MCF 10A (cell line): Measurements from ENCODE around the gene NFATC2IP. TPM values are rescaled to one million over a fixed set of nuclear protein-coding genes. Genes with fewer than 3 reads are reported as not detected.

Experiments used
- BruUV-seq: library from RNA; stranded (reverse); fragments of 400-500 nt; replicated peaks from 2 replicates; lab custom pipeline; 2021; lab: Mats Ljungman, UMichigan
- CTCF ChIA-PET: fragments of 300-600 bp; sonication (Branson Sonifier 250); formaldehyde crosslinking; extraction: SDS; loops from one replicate; lab custom pipeline; 2021; ENCODE audit warnings: antibody characterized with exemption, inconsistent platforms; lab: Yijun Ruan, JAX
- POLR2A ChIA-PET: fragments of 300-600, 350-650 bp; sonication (Branson Sonifier 250); formaldehyde crosslinking; extraction: SDS; loops from one replicate; lab custom pipeline; 2020; ENCODE audit warnings: antibody characterized with exemption, inconsistent platforms; lab: Yijun Ruan, JAX
- DNase-seq: peaks from one replicate; pipeline ENCODE4 v3.0.0-alpha.2; 2018; ENCODE audit not compliant: unreplicated experiment
- H3K27ac Mint-ChIP-seq: one replicate; pipeline ENCODE4 v1.8.0; 2022; ENCODE audit warnings: mild to moderate bottlenecking, low read depth, mixed read lengths; ENCODE audit not compliant: unreplicated experiment
- H3K27me3 Mint-ChIP-seq: one replicate; pipeline ENCODE4 v1.8.0; 2022; ENCODE audit warnings: mixed read lengths; ENCODE audit not compliant: insufficient read depth, unreplicated experiment
- H3K36me3 Mint-ChIP-seq: one replicate; pipeline ENCODE4 v1.8.0; 2022; ENCODE audit warnings: mild to moderate bottlenecking, moderate library complexity, mixed read lengths; ENCODE audit not compliant: insufficient read depth, unreplicated experiment
- H3K4me1 Mint-ChIP-seq: one replicate; pipeline ENCODE4 v1.8.0; 2022; ENCODE audit warnings: mixed read lengths; ENCODE audit not compliant: insufficient read depth, unreplicated experiment
- H3K4me3 Mint-ChIP-seq: one replicate; pipeline ENCODE4 v1.8.0; 2022; ENCODE audit warnings: mild to moderate bottlenecking, moderate library complexity, mixed read lengths; ENCODE audit not compliant: unreplicated experiment
- H3K9me3 Mint-ChIP-seq: one replicate; pipeline ENCODE4 v1.8.0; 2022; ENCODE audit warnings: mixed read lengths; ENCODE audit not compliant: unreplicated experiment
- intact Hi-C: fragments of 100-400 bp; cut with micrococcal nuclease; formaldehyde crosslinking; loops from 2 replicates; pipeline ENCODE4 v1.14.1; 2022
- total RNA-seq: library from RNA; stranded (reverse); gene quantifications from 2 replicates; pipeline ENCODE4 v1.2.3, GENCODE V29; 2022
- TF ChIP-seq, protein P1 (sequence below): fragments of 200-600 bp; IDR thresholded peaks from one replicate; pipeline ENCODE4 v1.8.0; 2022; ENCODE audit warnings: antibody characterized with exemption, mild to moderate bottlenecking; ENCODE audit not compliant: unreplicated experiment

The NFATC2IP gene
- total RNA-seq, 1 experiment from 2014 or later = 39.5 TPM

DNA sequence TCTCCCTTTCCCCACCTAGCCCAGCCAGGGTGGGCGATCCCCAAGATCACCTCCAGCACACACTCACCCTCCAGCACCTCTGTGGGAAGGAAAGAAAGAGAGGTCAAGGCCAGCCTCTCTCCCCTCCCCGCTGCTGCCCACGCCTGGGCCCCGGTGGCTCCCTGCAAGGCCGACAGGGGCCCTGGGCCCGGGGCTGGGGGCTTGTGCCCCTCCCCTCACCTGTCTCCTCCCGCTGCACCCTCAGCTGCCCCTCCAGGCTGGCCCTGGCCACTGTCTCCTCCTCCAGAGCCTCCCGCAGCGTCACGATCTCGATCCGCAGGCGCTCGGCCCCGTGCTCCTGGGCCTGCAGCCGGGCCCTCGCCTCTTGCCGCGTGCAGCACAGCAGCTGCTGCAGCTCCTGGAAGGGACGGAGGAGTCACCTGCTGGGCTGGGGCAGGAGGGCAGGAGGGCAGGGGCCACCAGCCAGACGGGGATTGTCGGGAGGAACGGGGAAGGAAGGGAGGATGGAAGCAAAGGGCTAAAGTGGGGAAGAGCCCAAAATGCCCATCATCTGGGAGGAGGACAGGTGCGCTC is 44.9 kb upstream of the NFATC2IP start:
- intact Hi-C loops = no loop called here
- H3K4me1 Mint-ChIP-seq = no peaks in the 10 kb centered on the region
- H3K36me3 Mint-ChIP-seq = peaks cover 5% of the 10 kb centered on the region
- no peak for DNase-seq
- H3K4me3 Mint-ChIP-seq = no peak overlapping the region
- CTCF ChIA-PET = no interaction called here
- no peak overlapping the region for H3K27ac Mint-ChIP-seq
- BruUV-seq = no TSS peak
- POLR2A ChIA-PET = no interaction called here
- TF ChIP-seq, protein P1, sequence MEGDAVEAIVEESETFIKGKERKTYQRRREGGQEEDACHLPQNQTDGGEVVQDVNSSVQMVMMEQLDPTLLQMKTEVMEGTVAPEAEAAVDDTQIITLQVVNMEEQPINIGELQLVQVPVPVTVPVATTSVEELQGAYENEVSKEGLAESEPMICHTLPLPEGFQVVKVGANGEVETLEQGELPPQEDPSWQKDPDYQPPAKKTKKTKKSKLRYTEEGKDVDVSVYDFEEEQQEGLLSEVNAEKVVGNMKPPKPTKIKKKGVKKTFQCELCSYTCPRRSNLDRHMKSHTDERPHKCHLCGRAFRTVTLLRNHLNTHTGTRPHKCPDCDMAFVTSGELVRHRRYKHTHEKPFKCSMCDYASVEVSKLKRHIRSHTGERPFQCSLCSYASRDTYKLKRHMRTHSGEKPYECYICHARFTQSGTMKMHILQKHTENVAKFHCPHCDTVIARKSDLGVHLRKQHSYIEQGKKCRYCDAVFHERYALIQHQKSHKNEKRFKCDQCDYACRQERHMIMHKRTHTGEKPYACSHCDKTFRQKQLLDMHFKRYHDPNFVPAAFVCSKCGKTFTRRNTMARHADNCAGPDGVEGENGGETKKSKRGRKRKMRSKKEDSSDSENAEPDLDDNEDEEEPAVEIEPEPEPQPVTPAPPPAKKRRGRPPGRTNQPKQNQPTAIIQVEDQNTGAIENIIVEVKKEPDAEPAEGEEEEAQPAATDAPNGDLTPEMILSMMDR = no peak
- H3K9me3 Mint-ChIP-seq = no peaks in the 10 kb centered on the region
- no peaks in the 10 kb centered on the region for H3K27me3 Mint-ChIP-seq

DNA sequence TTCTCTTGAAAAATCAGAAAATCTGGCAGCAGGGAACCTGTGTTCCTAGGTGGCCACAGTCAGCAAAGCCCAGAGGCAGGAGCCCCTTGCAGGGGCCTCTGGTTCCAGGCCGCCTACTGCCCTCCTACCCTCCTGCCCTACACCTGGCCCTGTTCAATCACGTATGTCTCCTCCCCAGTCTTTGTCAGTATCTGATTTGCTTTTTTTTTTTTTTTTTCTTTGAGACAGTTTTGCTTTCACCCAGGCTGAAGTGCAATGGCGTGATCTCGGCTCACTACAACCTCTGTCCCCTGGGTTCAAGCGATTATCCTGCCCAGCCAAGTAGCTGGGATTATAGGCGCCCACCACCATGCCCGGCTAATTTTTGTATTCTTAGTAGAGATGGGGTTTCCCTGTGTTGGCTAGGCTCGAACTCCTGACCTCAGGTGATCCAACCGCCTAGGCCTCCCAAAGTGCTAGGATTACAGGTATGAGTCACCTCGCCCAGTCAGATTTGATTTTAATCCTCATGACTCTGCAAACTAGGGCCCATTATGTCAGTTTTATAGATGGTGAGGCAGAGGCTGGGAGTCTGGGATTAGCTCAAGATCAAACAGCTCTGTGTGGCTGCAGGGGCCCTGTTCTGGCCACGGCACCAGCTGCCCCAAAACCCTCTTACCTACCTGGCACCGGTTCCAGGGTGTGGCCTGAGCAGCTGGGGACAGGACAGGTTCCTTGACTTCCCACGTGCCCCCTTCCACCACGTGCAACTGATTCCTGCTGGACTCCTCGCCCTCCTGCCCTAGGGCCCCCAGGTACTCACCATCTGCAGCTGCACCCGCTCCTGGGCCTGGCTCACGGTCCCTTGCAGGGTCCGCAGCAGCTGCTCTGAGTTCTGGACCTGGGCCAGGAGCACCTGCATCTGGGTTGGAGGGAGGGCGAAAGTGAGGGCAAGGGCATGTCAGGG is 40.4 kb upstream of the NFATC2IP start:
- CTCF ChIA-PET = interaction anchor here (0.6 to 1.3 kb wide), 2 partner anchors 13 kb away, joined by 3 to 4 read pairs; no protein-coding TSS in a partner anchor
- POLR2A ChIA-PET = no interaction called here
- no peaks in the 10 kb centered on the region for H3K27me3 Mint-ChIP-seq
- TF ChIP-seq, protein P1 = no peak
- H3K27ac Mint-ChIP-seq = no peak overlapping the region
- H3K36me3 Mint-ChIP-seq = peaks cover 12% of the 10 kb centered on the region
- intact Hi-C loops = no loop called here
- BruUV-seq = no TSS peak
- H3K4me1 Mint-ChIP-seq = no peaks in the 10 kb centered on the region
- no peaks in the 10 kb centered on the region for H3K9me3 Mint-ChIP-seq
- peak; percentile 12 for DNase-seq
- no peak overlapping the region for H3K4me3 Mint-ChIP-seq

DNA sequence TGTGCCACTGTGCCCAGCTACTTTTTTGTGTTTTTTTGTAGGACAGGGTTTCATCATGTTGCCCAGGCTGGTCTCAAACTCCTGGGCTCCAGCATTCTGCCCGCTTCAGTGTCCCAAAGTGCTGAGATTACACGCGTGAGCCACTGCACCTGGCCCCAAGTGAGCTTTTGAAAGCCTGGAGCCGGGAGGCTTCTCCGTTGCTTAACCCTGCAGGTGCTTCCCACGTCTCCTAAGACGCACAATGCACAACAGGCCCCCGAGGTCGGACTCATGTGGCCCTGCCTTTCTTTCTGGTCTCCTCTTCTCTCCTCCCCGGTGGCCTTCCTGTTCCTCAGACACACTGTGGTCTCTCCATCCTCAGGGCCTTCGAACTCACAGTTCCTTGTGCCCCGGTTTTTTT is 38.2 kb upstream of the NFATC2IP start:
- Mint-ChIP-seq H3K9me3 (no peaks in the 10 kb centered on the region), H3K27me3 (no peaks in the 10 kb centered on the region), H3K27ac (no peak overlapping the region), H3K36me3 (peaks cover 17% of the 10 kb centered on the region), H3K4me1 (no peaks in the 10 kb centered on the region), H3K4me3 (no peak overlapping the region)
- intact Hi-C loops = no loop called here
- BruUV-seq = no TSS peak
- CTCF ChIA-PET = interaction anchor here (1.4 kb wide), 1 partner anchor 33 kb away, joined by 5 read pairs; no protein-coding TSS in a partner anchor
- TF ChIP-seq, protein P1 = no peak
- POLR2A ChIA-PET = no interaction called here
- no peak for DNase-seq
